Panc1 (cell line): ENCODE measurements around the gene NOS1. TPM values are rescaled to one million over a fixed set of nuclear protein-coding genes. Genes with fewer than 3 reads are reported as not detected.

ENCODE experiments used
- ATAC-seq: fragments of 200-7000 bp; cut with Tn5 transposase; 2 replicates; pipeline ENCODE4 v1.9.1; 2020; ENCODE audit warnings: mild to moderate bottlenecking, moderate library complexity
- BruUV-seq: library from RNA; stranded (reverse); fragments of 400-500 nt; replicated peaks from 2 replicates; lab custom pipeline; 2021; lab: Mats Ljungman, UMichigan
- CTCF ChIA-PET: fragments of 300-600 bp; sonication (Branson Sonifier 250); formaldehyde crosslinking; loops from one replicate; lab custom pipeline; 2022; ENCODE audit warnings: antibody characterized with exemption; lab: Charles Lee
- POLR2A ChIA-PET: fragments of 300-600 bp; sonication (Branson Sonifier 250); formaldehyde crosslinking; loops from one replicate; lab custom pipeline; 2022; ENCODE audit warnings: antibody characterized with exemption; lab: Charles Lee
- DNase-seq: peaks from one replicate; pipeline ENCODE4 v3.0.0-alpha.2; 2010; ENCODE audit warnings: low read depth, low spot score
- H3K27ac ChIP-seq: 2 replicates; pipeline ENCODE4 v1.5.1; 2011; ENCODE audit warnings: mild to moderate bottlenecking, low read length, inconsistent platforms
- H3K27me3 ChIP-seq: fragments of 200-500 bp; sonication (Bioruptor generic); 2 replicates; pipeline ENCODE4 v1.6.0; 2014; ENCODE audit warnings: low read length, inconsistent platforms; ENCODE audit not compliant: control insufficient read depth, insufficient read depth
- H3K36me3 ChIP-seq: fragments of 200-500 bp; sonication (Bioruptor generic); 2 replicates; pipeline ENCODE4 v1.5.1; 2014; ENCODE audit warnings: inconsistent platforms, mild to moderate bottlenecking, low read length, moderate library complexity; ENCODE audit not compliant: control insufficient read depth, insufficient read depth
- H3K4me1 ChIP-seq: 2 replicates; pipeline ENCODE4 v1.5.1; 2011; ENCODE audit warnings: inconsistent platforms, mild to moderate bottlenecking, low read length, moderate library complexity; ENCODE audit not compliant: control insufficient read depth, insufficient read depth
- H3K4me3 ChIP-seq, 2 experiments: 2 replicates each; pipeline ENCODE4 v1.5.1; 2011 to 2012; ENCODE audit warnings: low read depth in 2 of 2, low read length in 2 of 2, mild to moderate bottlenecking in 2 of 2, inconsistent platforms in 1 of 2, moderate library complexity in 1 of 2
- H3K9me3 ChIP-seq: fragments of 200-500 bp; sonication (Bioruptor generic); 2 replicates; pipeline ENCODE4 v1.5.1; 2014; ENCODE audit warnings: low read depth, mild to moderate bottlenecking, inconsistent platforms, low read length, moderate library complexity; ENCODE audit not compliant: control insufficient read depth, insufficient read depth
- CTCF ChIP-seq: fragments of 450-650 bp; IDR thresholded peaks from 2 replicates; pipeline ENCODE4 v1.5.1; 2017; ENCODE audit warnings: mild to moderate bottlenecking
- POLR2AphosphoS5 ChIP-seq: IDR thresholded peaks from 2 replicates; pipeline ENCODE4 v1.6.1; 2012; ENCODE audit warnings: mild to moderate bottlenecking, low read depth, low read length, moderate library complexity
- REST ChIP-seq, 2 experiments: IDR thresholded peaks; 2 replicates each; pipeline ENCODE4 v1.6.1; 2011 to 2012; ENCODE audit warnings: low read depth in 2 of 2, control low read depth in 1 of 2, low read length in 1 of 2, mild to moderate bottlenecking in 1 of 2, moderate library complexity in 1 of 2; ENCODE audit not compliant: insufficient read depth in 1 of 2
- SIN3A ChIP-seq: IDR thresholded peaks from 2 replicates; pipeline ENCODE4 v1.6.1; 2012; ENCODE audit warnings: low read depth, mild to moderate bottlenecking, low read length, moderate library complexity, borderline replicate concordance; ENCODE audit not compliant: insufficient read depth
- TCF7L2 ChIP-seq: IDR thresholded peaks from 2 replicates; pipeline ENCODE4 v1.6.1; 2011; ENCODE audit warnings: mild to moderate bottlenecking, low read depth, low read length, inconsistent platforms
- in situ Hi-C: cut with HindIII; loops from 2 replicates; pipeline ENCODE4 v1.10.0; 2016; ENCODE audit warnings: low sequenced_read_pairs, low pct_unique_long_range_greater_than_20kb
- intact Hi-C: fragments of 100-400 bp; cut with micrococcal nuclease; formaldehyde crosslinking; loops from one replicate; pipeline ENCODE4 v1.10.0; 2022; ENCODE audit not compliant: unreplicated experiment
- total RNA-seq: library from RNA; stranded (reverse); gene quantifications from one replicate; pipeline ENCODE4 v1.2.1, GENCODE V29; 2021; ENCODE audit not compliant: unreplicated experiment

The NOS1 gene
- total RNA-seq, 1 experiment from 2014 or later, result 0.03 TPM

- H3K9me3 ChIP-seq, result no peaks in the 10 kb centered on the region
- DNase-seq, result no peak
- intact Hi-C loops, result no loop called here
- 0 out of 2 replicates have a peak, but pooled peaks cover 6% of the 10 kb centered on the region for H3K27me3 ChIP-seq
- in situ Hi-C loops, result no loop called here
- H3K36me3 ChIP-seq, result no peaks in the 10 kb centered on the region
- H3K4me3 ChIP-seq, result no peak overlapping the region
- ChIA-PET POLR2A (no interaction called here), CTCF (no interaction called here)
- TF ChIP-seq CTCF, result no peak
- TF ChIP-seq TCF7L2, result no peak
- no peak for TF ChIP-seq REST (IDR thresholded peaks at IDR 0.05; ENCODE audit: insufficient read depth in 1 of 2, low read depth in 2 of 2, low read length in 1 of 2)
- no peak for TF ChIP-seq POLR2AphosphoS5
- no peak for TF ChIP-seq SIN3A
- ATAC-seq, result no peak
- BruUV-seq, result no TSS peak
- H3K27ac ChIP-seq, result no peak overlapping the region
- H3K4me1 ChIP-seq, result no peaks in the 10 kb centered on the region
Measured at GRCh38 chr12:117360222-117360550, 1.2 kb downstream of the NOS1 start.

- no peak overlapping the region for H3K27ac ChIP-seq
- ChIA-PET CTCF (interaction anchor here (0.6 kb wide), 1 partner anchor 759 kb away, joined by 3 read pairs; no protein-coding TSS in a partner anchor), POLR2A (no interaction called here)
- in situ Hi-C loops (no loop called here), intact Hi-C loops (no loop called here)
- H3K4me3 ChIP-seq, result no peak overlapping the region
- no TSS peak for BruUV-seq
- TF ChIP-seq TCF7L2 (no peak), REST (IDR thresholded peaks at IDR 0.05; ENCODE audit: insufficient read depth in 1 of 2, low read depth in 2 of 2, low read length in 1 of 2) (no peak), POLR2AphosphoS5 (no peak), SIN3A (no peak), CTCF (no peak)
- no peaks in the 10 kb centered on the region for H3K9me3 ChIP-seq
- DNase-seq (no peak), ATAC-seq (no peak)
- H3K4me1 ChIP-seq, result no peaks in the 10 kb centered on the region
- no peaks in the 10 kb centered on the region for H3K36me3 ChIP-seq
- H3K27me3 ChIP-seq, result 0 out of 2 replicates have a peak, but pooled peaks cover 6% of the 10 kb centered on the region
Measured at GRCh38 chr12:117359029-117359845, 2.2 kb downstream of the NOS1 start.
